Testis (tissue), 3 donors: ENCODE measurements around the gene EIPR1. TPM values are rescaled to one million over a fixed set of nuclear protein-coding genes. Genes with fewer than 3 reads are reported as not detected.

Source experiments
- DNase-seq: peaks from one replicate; pipeline ENCODE4 v3.0.0-alpha.2; 2019
- H3K27ac ChIP-seq, 2 donors: fragments of 200-600 bp; sonication (generic); one replicate each; pipeline ENCODE4 v1.5.1; 2019
- H3K27me3 ChIP-seq: fragments of 200-600 bp; sonication (generic); one replicate; pipeline ENCODE4 v1.5.1; 2019
- H3K36me3 ChIP-seq: fragments of 200-600 bp; sonication (generic); one replicate; pipeline ENCODE4 v1.5.1; 2017; ENCODE audit warnings: low read depth; ENCODE audit errors: missing control alignments
- H3K4me1 ChIP-seq: fragments of 200-600 bp; sonication (generic); one replicate; pipeline ENCODE4 v1.5.1; 2019
- H3K4me3 ChIP-seq, 2 donors: fragments of 200-600 bp; sonication (generic); one replicate each; pipeline ENCODE4 v1.5.1; 2017 to 2019
- H3K9me3 ChIP-seq: fragments of 200-600 bp; sonication (generic); one replicate; pipeline ENCODE4 v1.5.1; 2017
- CTCF ChIP-seq, 3 experiments: fragments of 450-650 bp in 2 of 3; fragments of 200-600 bp in 1 of 3; sonication (generic) in 1 of 3; IDR thresholded peaks; one replicate each; pipeline ENCODE4 v1.5.1; 2016 to 2019; ENCODE audit warnings: antibody characterized with exemption in 3 of 3, mild to moderate bottlenecking in 2 of 3, moderate library complexity in 1 of 3
- POLR2A ChIP-seq: fragments of 450-650 bp; IDR thresholded peaks from one replicate; pipeline ENCODE4 v1.6.1; 2017; ENCODE audit warnings: antibody characterized with exemption, mild to moderate bottlenecking, moderate library complexity
- WGBS, 2 donors: methylation state at CpG; one replicate each; pipeline ENCODE4 v1.1.5; 2018; 5-methylcytosine and 5-hydroxymethylcytosine counted together
- intact Hi-C: fragments of 100-400 bp; cut with DNase I; formaldehyde crosslinking; loops from one replicate; pipeline ENCODE4 v1.15.1; 2023; ENCODE audit warnings: low total_unique reads
- polyA plus RNA-seq: library from polyadenylated mRNA; stranded (reverse); fragments of 350-450 nt; fragmentation: Illumina TruSeq; extraction: RNeasy Lipid Tissue Mini Kit (QIAGEN cat#74804); gene quantifications from one replicate; pipeline ENCODE4 v1.2.3, GENCODE V29; 2014; ENCODE audit warnings: low read depth, low replicate concordance; ENCODE audit not compliant: insufficient read depth
- total RNA-seq, 2 donors: library from RNA; depleted of rRNA; stranded (reverse); fragments of >200 nt; gene quantifications; one replicate each; pipeline ENCODE4 v1.2.3, GENCODE V29; 2016

The EIPR1 gene
- total and polyA plus RNA-seq, 3 donors from 2014 or later = 31.5 to 40.2 (median 32.1) TPM

GRCh38 chr2:3217646-3218045 is 160.0 kb downstream of the EIPR1 start:
- H3K36me3 ChIP-seq = no peaks in the 10 kb centered on the region
- WGBS, 2 donors = 74 to 83% methylated on average over 7 of the region's 7 CpGs
- DNase-seq = no peak
- TF ChIP-seq POLR2A (no peak), CTCF (IDR thresholded peaks at IDR 0.05) (no peak)
- no peaks in the 10 kb centered on the region for H3K9me3 ChIP-seq
- H3K4me1 ChIP-seq = no peaks in the 10 kb centered on the region
- H3K27ac ChIP-seq = no peak overlapping the region
- H3K4me3 ChIP-seq = no peak overlapping the region
- intact Hi-C loops = no loop called here
- H3K27me3 ChIP-seq = no peaks in the 10 kb centered on the region

GRCh38 chr2:3216841-3217495 is 160.7 kb downstream of the EIPR1 start:
- TF ChIP-seq POLR2A (no peak), CTCF (IDR thresholded peaks at IDR 0.05) (no peak)
- 82% methylated on average over 7 of the region's 7 CpGs for WGBS, 2 donors
- intact Hi-C loops = no loop called here

GRCh38 chr2:3214806-3215404 is 162.7 kb downstream of the EIPR1 start:
- intact Hi-C loops = no loop called here
- H3K27ac ChIP-seq = no peak overlapping the region
- H3K4me3 ChIP-seq = no peak overlapping the region
- WGBS, 2 donors = 82 to 85% methylated on average over 9 to 10 of the region's 10 CpGs
- no peaks in the 10 kb centered on the region for H3K36me3 ChIP-seq
- no peaks in the 10 kb centered on the region for H3K9me3 ChIP-seq
- no peaks in the 10 kb centered on the region for H3K4me1 ChIP-seq
- no peak for TF ChIP-seq CTCF (IDR thresholded peaks at IDR 0.05)
- no peak for TF ChIP-seq POLR2A
- no peaks in the 10 kb centered on the region for H3K27me3 ChIP-seq
- no peak for DNase-seq

More at GRCh38 chr2:3216841-3217495, 160.7 kb downstream of the EIPR1 start:
- Histone ChIP-seq H3K4me1 (no peaks in the 10 kb centered on the region), H3K9me3 (no peaks in the 10 kb centered on the region), H3K36me3 (no peaks in the 10 kb centered on the region), H3K4me3 (no peak overlapping the region), H3K27me3 (no peaks in the 10 kb centered on the region), H3K27ac (no peak overlapping the region)
- DNase-seq = no peak

DNA sequence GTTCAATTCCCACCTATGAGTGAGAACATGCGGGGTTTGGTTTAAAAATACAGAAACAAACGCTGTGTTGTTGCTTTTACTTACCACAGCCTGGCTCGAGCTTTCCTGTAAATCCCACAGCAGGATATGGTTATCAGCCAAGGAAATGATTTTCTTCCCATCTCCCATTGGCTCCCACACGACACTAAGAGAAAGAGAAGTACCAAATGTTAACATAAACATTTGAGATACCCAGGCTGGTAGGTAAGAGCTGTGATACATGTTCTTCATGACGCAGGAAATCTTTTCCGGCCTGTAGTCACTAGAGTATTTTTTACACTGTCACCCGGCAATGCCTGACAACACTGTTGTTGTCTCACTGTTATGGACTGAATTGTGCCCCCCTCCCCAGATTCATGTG is 163.6 kb downstream of the EIPR1 start:
- no peak overlapping the region for H3K4me3 ChIP-seq
- H3K27ac ChIP-seq = no peak overlapping the region
- no peaks in the 10 kb centered on the region for H3K36me3 ChIP-seq
- H3K4me1 ChIP-seq = no peaks in the 10 kb centered on the region
- H3K9me3 ChIP-seq = no peaks in the 10 kb centered on the region
- H3K27me3 ChIP-seq = no peaks in the 10 kb centered on the region
- intact Hi-C loops = no loop called here
- 89 to 90% methylated on average over 7 of the region's 7 CpGs for WGBS, 2 donors
- DNase-seq = no peak
- TF ChIP-seq CTCF (IDR thresholded peaks at IDR 0.05) = no peak
- no peak for TF ChIP-seq POLR2A

DNA sequence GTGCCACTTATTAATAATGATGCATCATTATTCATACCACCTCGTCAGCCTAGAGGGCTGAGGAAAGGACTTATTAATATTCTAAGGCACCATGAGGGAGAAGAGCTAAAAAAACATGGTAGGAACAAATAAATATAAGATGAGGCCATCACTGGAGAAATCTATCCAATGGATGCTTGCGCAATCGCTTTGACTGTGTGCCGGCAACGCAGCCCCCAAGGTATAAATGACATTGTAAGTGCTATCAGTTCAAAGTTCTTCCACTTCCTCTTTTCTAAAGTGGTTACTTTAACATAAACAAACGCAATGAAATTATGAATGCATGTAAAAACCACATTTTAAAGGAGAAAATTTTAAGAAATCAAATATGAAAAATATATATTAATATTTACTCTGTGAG is 164.6 kb downstream of the EIPR1 start:
- Histone ChIP-seq H3K27me3 (no peaks in the 10 kb centered on the region), H3K36me3 (no peaks in the 10 kb centered on the region), H3K27ac (no peak overlapping the region), H3K9me3 (no peaks in the 10 kb centered on the region), H3K4me3 (no peak overlapping the region), H3K4me1 (no peaks in the 10 kb centered on the region)
- intact Hi-C loops = no loop called here
- no peak for TF ChIP-seq CTCF (IDR thresholded peaks at IDR 0.05)
- TF ChIP-seq POLR2A = no peak
- WGBS, 2 donors = 96 to 99% methylated on average over 6 of the region's 6 CpGs
- DNase-seq = no peak
